ENCODE measurements around the gene DAPK2. TPM values are rescaled to one million over a fixed set of nuclear protein-coding genes. Genes with fewer than 3 reads are reported as not detected.

DAPK2 gene
- total RNA-seq, 4 donors from 2014 or later: 45.1 to 244 (median 107) TPM

- Histone ChIP-seq H3K4me3 (no peak overlapping the region), H3K27ac (no peak overlapping the region), H3K9me3 (no peaks in the 10 kb centered on the region), H3K4me1 (no peaks in the 10 kb centered on the region), H3K27me3 (no peaks in the 10 kb centered on the region), H3K36me3 (no peaks in the 10 kb centered on the region)
- no peak for DNase-seq
- in situ Hi-C loops (cut with MboI; ENCODE audit: low pct_ligation_motif_present in 1 of 4, low pct_unique_long_range_greater_than_20kb in 1 of 4, low sequenced_read_pairs in 3 of 4): loop anchor here in 1 of 4 donors (25.0 kb wide), 1 partner anchor 131 kb away; no protein-coding TSS in a partner anchor
- 87 to 92% methylated on average over 4 of the region's 4 CpGs for WGBS, 2 donors (ENCODE audit: low coverage in 1 of 2)
- intact Hi-C loops (cut with DNase I; ENCODE audit: low total_unique reads): no loop called here
- TF ChIP-seq POLR2A (IDR thresholded peaks at IDR 0.05) (no peak), CTCF (IDR thresholded peaks at IDR 0.05) (no peak), EP300 (IDR thresholded peaks at IDR 0.05; ENCODE audit: low read depth) (no peak), POLR2AphosphoS5 (IDR thresholded peaks at IDR 0.05) (no peak)
Measured at GRCh38 chr15:63931556-63931955, 114.7 kb downstream of the DAPK2 start.

- WGBS, 2 donors (ENCODE audit: low coverage in 1 of 2): 94% methylated on average over 7 of the region's 7 CpGs; no CpG with 5 or more reads in 1 of the 2 donors
- intact Hi-C loops (cut with DNase I; ENCODE audit: low total_unique reads): no loop called here
- no peaks in the 10 kb centered on the region for H3K27me3 ChIP-seq
- no peaks in the 10 kb centered on the region for H3K36me3 ChIP-seq
- no peak for TF ChIP-seq POLR2AphosphoS5 (IDR thresholded peaks at IDR 0.05)
- TF ChIP-seq POLR2A (IDR thresholded peaks at IDR 0.05): no peak
- TF ChIP-seq EP300 (IDR thresholded peaks at IDR 0.05; ENCODE audit: low read depth): no peak
- no peak for TF ChIP-seq CTCF (IDR thresholded peaks at IDR 0.05)
- DNase-seq: peak; percentile 1
- no peaks in the 10 kb centered on the region for H3K9me3 ChIP-seq
- H3K27ac ChIP-seq: no peak overlapping the region
- H3K4me3 ChIP-seq: no peak overlapping the region
- in situ Hi-C loops (cut with MboI; ENCODE audit: low pct_ligation_motif_present in 1 of 4, low pct_unique_long_range_greater_than_20kb in 1 of 4, low sequenced_read_pairs in 3 of 4): loop anchor here in 1 of 4 donors (25.0 kb wide), 1 partner anchor 132 kb away; no protein-coding TSS in a partner anchor
- no peaks in the 10 kb centered on the region for H3K4me1 ChIP-seq
Measured at GRCh38 chr15:63930034-63930433, 116.3 kb downstream of the DAPK2 start.

DNA sequence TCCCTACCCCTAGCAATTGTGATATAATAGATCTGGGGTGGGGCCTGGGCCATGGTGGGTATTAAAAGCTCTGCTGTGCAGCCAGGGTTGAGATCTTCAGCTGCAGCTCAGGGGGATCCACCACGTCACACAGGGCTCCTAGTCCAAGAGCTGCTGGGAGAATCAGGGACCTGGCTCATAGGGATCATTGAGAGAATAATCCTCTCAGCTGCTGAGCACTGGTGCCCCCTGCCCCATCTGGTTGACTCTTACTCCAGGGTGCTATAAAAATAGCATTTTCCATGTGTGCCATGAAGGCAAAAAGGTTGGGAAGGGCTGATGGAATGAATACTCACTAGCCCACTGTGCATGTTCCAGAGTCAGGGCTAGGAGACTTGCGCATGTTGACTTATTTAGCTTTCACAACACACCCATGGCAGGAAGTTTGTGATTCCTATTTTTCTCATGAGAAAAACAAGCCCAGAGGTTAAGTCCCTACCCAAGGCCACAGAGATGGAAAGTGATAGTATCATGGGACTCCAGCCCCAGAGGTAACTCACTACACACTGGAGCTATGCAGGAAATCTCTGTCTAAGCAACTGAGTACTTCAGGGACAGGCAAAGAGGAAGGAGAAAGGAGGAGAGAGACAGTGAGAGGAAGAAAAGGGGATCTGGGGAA lies 118.0 kb downstream of the DAPK2 start:
- Histone ChIP-seq H3K27ac (no peak overlapping the region), H3K4me3 (no peak overlapping the region), H3K27me3 (no peaks in the 10 kb centered on the region), H3K4me1 (no peaks in the 10 kb centered on the region), H3K9me3 (no peaks in the 10 kb centered on the region), H3K36me3 (no peaks in the 10 kb centered on the region)
- 80 to 97% methylated on average over 1 to 2 of the region's 2 CpGs for WGBS, 2 donors (ENCODE audit: low coverage in 1 of 2)
- in situ Hi-C loops (cut with MboI; ENCODE audit: low pct_ligation_motif_present in 1 of 4, low pct_unique_long_range_greater_than_20kb in 1 of 4, low sequenced_read_pairs in 3 of 4): loop anchor here in 1 of 4 donors (25.0 kb wide), 1 partner anchor 134 kb away; no protein-coding TSS in a partner anchor
- no peak for DNase-seq
- intact Hi-C loops (cut with DNase I; ENCODE audit: low total_unique reads): no loop called here
- no peak for TF ChIP-seq POLR2AphosphoS5 (IDR thresholded peaks at IDR 0.05)
- TF ChIP-seq CTCF (IDR thresholded peaks at IDR 0.05): no peak
- TF ChIP-seq POLR2A (IDR thresholded peaks at IDR 0.05): no peak
- no peak for TF ChIP-seq EP300 (IDR thresholded peaks at IDR 0.05; ENCODE audit: low read depth)

- H3K4me3 ChIP-seq: no peak overlapping the region
- intact Hi-C loops (cut with DNase I; ENCODE audit: low total_unique reads): no loop called here
- no peaks in the 10 kb centered on the region for H3K36me3 ChIP-seq
- no peak for DNase-seq
- TF ChIP-seq CTCF (IDR thresholded peaks at IDR 0.05): no peak
- TF ChIP-seq POLR2AphosphoS5 (IDR thresholded peaks at IDR 0.05): no peak
- no peak for TF ChIP-seq EP300 (IDR thresholded peaks at IDR 0.05; ENCODE audit: low read depth)
- no peak for TF ChIP-seq POLR2A (IDR thresholded peaks at IDR 0.05)
- no peaks in the 10 kb centered on the region for H3K9me3 ChIP-seq
- in situ Hi-C loops (cut with MboI; ENCODE audit: low pct_ligation_motif_present in 1 of 4, low pct_unique_long_range_greater_than_20kb in 1 of 4, low sequenced_read_pairs in 3 of 4): no loop called here
- H3K27me3 ChIP-seq: no peaks in the 10 kb centered on the region
- no peak overlapping the region for H3K27ac ChIP-seq
- no peaks in the 10 kb centered on the region for H3K4me1 ChIP-seq
- 83 to 92% methylated on average over 1 to 8 of the region's 8 CpGs for WGBS, 2 donors (ENCODE audit: low coverage in 1 of 2)
Measured at GRCh38 chr15:63923993-63924950, 122.0 kb downstream of the DAPK2 start.

Data from transverse colon (tissue), 4 donors.